Neural cell (in vitro differentiated cells): ENCODE measurements around the gene CPNE5.

Source experiments
- CTCF ChIP-seq: fragments of 450-650 bp; IDR thresholded peaks from 2 replicates; pipeline ENCODE4 v1.5.1; 2014; ENCODE audit warnings: antibody characterized with exemption, mild to moderate bottlenecking, moderate library complexity; ENCODE audit not compliant: poor library complexity, severe bottlenecking
- EP300 ChIP-seq: fragments of 450-650 bp; conservative IDR thresholded peaks from 2 replicates; pipeline ENCODE4 v1.6.1; 2014; ENCODE audit warnings: antibody characterized with exemption, mild to moderate bottlenecking, moderate library complexity; ENCODE audit not compliant: poor library complexity, severe bottlenecking
- RAD21 ChIP-seq: fragments of 450-650 bp; conservative IDR thresholded peaks from 2 replicates; pipeline ENCODE4 v1.6.1; 2014; ENCODE audit warnings: antibody characterized with exemption, mild to moderate bottlenecking, moderate library complexity

GRCh38 chr6:36814249-36814648 is 25.0 kb downstream of the CPNE5 start:
- TF ChIP-seq CTCF (no peak), EP300 (no peak), RAD21 (no peak)
